K562 (cell line): ENCODE measurements around the gene GPR55. TPM values are rescaled to one million over a fixed set of nuclear protein-coding genes. Genes with fewer than 3 reads are reported as not detected.

Experiments
- ATAC-seq: fragments of 200-7000 bp; cut with Tn5 transposase; 3 replicates; pipeline ENCODE4 v1.9.1; 2020; ENCODE audit warnings: moderate library complexity
- BruUV-seq: library from RNA; stranded (reverse); fragments of 400-500 nt; replicated peaks from 2 replicates; lab custom pipeline; 2021; lab: Mats Ljungman, UMichigan
- CTCF ChIA-PET: fragments of 300-600 bp; formaldehyde crosslinking; extraction: SDS; loops from one replicate; lab custom pipeline; 2021; ENCODE audit warnings: low intra/inter-chr PET ratio; lab: Yijun Ruan, JAX
- POLR2A ChIA-PET: fragments of 300-600, 350-650 bp; sonication (Branson Sonifier 250); formaldehyde crosslinking; extraction: SDS; loops from one replicate; lab custom pipeline; 2021; ENCODE audit warnings: antibody characterized with exemption, inconsistent platforms; lab: Yijun Ruan, JAX
- DNase-seq, 4 experiments: peaks; one replicate each; pipeline versions ENCODE4 v3.0.0 to v3.0.0-alpha.2; 2011 to 2018; ENCODE audit warnings: low spot score in 3 of 4, mixed read lengths in 3 of 4; ENCODE audit errors: extremely low read depth in 1 of 4
- FAIRE-seq: peaks from 2 replicates; lab custom pipeline; 2011; peaks lifted over from hg19 to GRCh38; lab: Jason Lieb, UNC
- H2AFZ ChIP-seq: 2 replicates; pipeline ENCODE4 v1.6.0; 2011; ENCODE audit warnings: low read depth, low read length, control low read depth, inconsistent platforms
- H3K27ac ChIP-seq: fragments of 200-600 bp; 3 replicates; pipeline ENCODE4 v1.8.0; 2011; ENCODE audit warnings: low read depth, mild to moderate bottlenecking, control low read depth, inconsistent platforms, low read length, moderate library complexity, mixed read lengths; ENCODE audit errors: extremely low read depth
- H3K27me3 ChIP-seq, 2 experiments: fragments of 300-600 bp in 1 of 2; 2 replicates in 1 of 2; 3 replicates in 1 of 2; pipeline versions ENCODE4 v1.6.0 to v1.8.0; 2011; ENCODE audit warnings: inconsistent platforms in 2 of 2, low read length in 2 of 2, mild to moderate bottlenecking in 1 of 2, mixed read lengths in 1 of 2, moderate library complexity in 1 of 2; ENCODE audit not compliant: control insufficient read depth in 2 of 2, insufficient read depth in 2 of 2
- H3K36me3 ChIP-seq: fragments of 300-600 bp; 3 replicates; pipeline ENCODE4 v1.8.0; 2011; ENCODE audit warnings: mild to moderate bottlenecking, low read length, inconsistent platforms; ENCODE audit not compliant: control insufficient read depth, insufficient read depth
- H3K4me1 ChIP-seq, 2 experiments: fragments of 200-600 bp in 1 of 2; replicated peaks in 1 of 2; 2 replicates in 1 of 2; 3 replicates in 1 of 2; pipeline versions ENCODE4 v1.5.1 to v1.8.0; 2011; ENCODE audit warnings: inconsistent platforms in 2 of 2, low read length in 2 of 2, mild to moderate bottlenecking in 1 of 2, mixed read lengths in 1 of 2, moderate library complexity in 1 of 2; ENCODE audit not compliant: control insufficient read depth in 2 of 2, insufficient read depth in 2 of 2
- H3K4me2 ChIP-seq: 2 replicates; pipeline ENCODE4 v1.6.1; 2011; ENCODE audit warnings: low read length, control low read depth, inconsistent platforms, mixed read lengths; ENCODE audit not compliant: insufficient read depth
- H3K4me3 ChIP-seq: fragments of 200-600 bp; sonication (generic), shearing (Covaris generic); 2 replicates; pipeline ENCODE4 v1.5.1; 2016; ENCODE audit warnings: control low read depth, inconsistent platforms
- H3K79me2 ChIP-seq: fragments of 200-600 bp; 3 replicates; pipeline ENCODE4 v1.8.0; 2011; ENCODE audit warnings: low read length, inconsistent platforms; ENCODE audit not compliant: control insufficient read depth, insufficient read depth
- H3K9ac ChIP-seq, 2 experiments: 2 replicates each; pipeline versions ENCODE4 v1.6.0 to v1.6.1; 2011; ENCODE audit warnings: low read depth in 2 of 2, low read length in 2 of 2, control low read depth in 1 of 2, inconsistent platforms in 1 of 2, mild to moderate bottlenecking in 1 of 2, mixed read lengths in 1 of 2; ENCODE audit not compliant: insufficient read depth in 1 of 2
- H3K9me1 ChIP-seq: one replicate; pipeline ENCODE4 v1.6.0; 2011; ENCODE audit warnings: inconsistent platforms, mild to moderate bottlenecking, low read length, moderate library complexity; ENCODE audit not compliant: control insufficient read depth, insufficient read depth
- H3K9me3 ChIP-seq: replicated peaks from 2 replicates; pipeline ENCODE4 v1.5.1; 2011; ENCODE audit warnings: low read depth, low read length, inconsistent platforms; ENCODE audit not compliant: control insufficient read depth, insufficient read depth
- H4K20me1 ChIP-seq: replicated peaks from 2 replicates; pipeline ENCODE4 v1.6.1; 2011; ENCODE audit warnings: low read length, inconsistent platforms, mixed read lengths; ENCODE audit not compliant: control insufficient read depth, insufficient read depth
- CSDE1 ChIP-seq, 2 experiments: fragments of 450-650 bp; IDR thresholded peaks; 2 replicates each; pipeline ENCODE4 v1.6.1; 2016; ENCODE audit warnings: mild to moderate bottlenecking in 1 of 2
- MYNN ChIP-seq, 2 experiments: sonication (generic); formaldehyde crosslinking in 1 of 2; IDR thresholded peaks; 2 replicates each; pipeline versions ENCODE4 v1.5.0 to v1.6.1; 2016 to 2020; ENCODE audit warnings: antibody characterized with exemption in 1 of 2, missing genetic modification reagents in 1 of 2
- RFX1 ChIP-seq: fragments of 450-650 bp; IDR thresholded peaks from 2 replicates; pipeline ENCODE4 v1.6.1; 2016; ENCODE audit warnings: mild to moderate bottlenecking, moderate library complexity
- STAT5B ChIP-seq: fragments of 250-450 bp; sonication (Bioruptor Pico); IDR thresholded peaks from 2 replicates; pipeline ENCODE4 v1.8.0; 2021; ENCODE audit warnings: mild to moderate bottlenecking, inconsistent platforms
- TEAD4 ChIP-seq, 2 experiments: sonication (generic) in 1 of 2; formaldehyde crosslinking in 1 of 2; IDR thresholded peaks; 2 replicates each; pipeline versions ENCODE4 v1.6.1 to v1.8.0; 2012 to 2022; ENCODE audit warnings: borderline replicate concordance in 1 of 2, inconsistent platforms in 1 of 2, low read length in 1 of 2, mild to moderate bottlenecking in 1 of 2, missing genetic modification reagents in 1 of 2
- XRCC5 ChIP-seq: fragments of 200-400 bp; formaldehyde crosslinking; IDR thresholded peaks from 2 replicates; pipeline ENCODE4 v1.6.1; 2017; ENCODE audit warnings: low read depth, mild to moderate bottlenecking, low read length
- WGBS: fragments of 100-300 bp; shearing (Covaris generic); methylation state at CpG from one replicate; pipeline ENCODE4 v1.1.6; 2016; ENCODE audit warnings: low coverage, mixed read lengths; ENCODE audit not compliant: insufficient coverage; ENCODE audit errors: missing lambda C conversion rate; 5-methylcytosine and 5-hydroxymethylcytosine counted together
- in situ Hi-C: fragments of 300-500 bp; cut with MboI; formaldehyde crosslinking; loops from 4 replicates; pipeline ENCODE4 v1.15.0; 2018; ENCODE audit warnings: inconsistent platforms, mixed read lengths
- intact Hi-C: fragments of 100-400 bp; cut with micrococcal nuclease; formaldehyde crosslinking; loops from 2 replicates; pipeline ENCODE4 v1.14.2; 2022
- polyA plus RNA-seq, 8 experiments: library from polyadenylated mRNA; depleted of rRNA in 4 of 8; stranded (reverse) in 5 of 8; unstranded in 3 of 8; fragments of >200 nt; fragmentation: Nextera tagmentation in 2 of 8; fragmentation: Illumina TruSeq in 1 of 8; extraction: Ambion mirVana in 2 of 8; extraction: Trizol in 1 of 8; gene quantifications; 2 replicates each; pipeline versions ENCODE4 v1.2.1 to v1.2.3, GENCODE V29; 2011 to 2014; ENCODE audit warnings: inconsistent platforms in 1 of 8, missing spikeins in 1 of 8
- total RNA-seq, 7 experiments: library from RNA; depleted of rRNA in 6 of 7; stranded (reverse); fragments of >200 nt in 6 of 7; fragmentation: Illumina TruSeq in 2 of 7; extraction: Trizol in 2 of 7; gene quantifications; 2 replicates each; pipeline versions ENCODE4 v1.2.1 to v1.2.3, GENCODE V29; 2011 to 2021; ENCODE audit warnings: low replicate concordance in 1 of 7

The GPR55 gene
- total and polyA plus RNA-seq, 9 of the 15 experiments (the other 6 are each of a cell fraction or from before 2014, with no cell fraction given), result 0.11 to 0.49 (median 0.27) TPM

DNA sequence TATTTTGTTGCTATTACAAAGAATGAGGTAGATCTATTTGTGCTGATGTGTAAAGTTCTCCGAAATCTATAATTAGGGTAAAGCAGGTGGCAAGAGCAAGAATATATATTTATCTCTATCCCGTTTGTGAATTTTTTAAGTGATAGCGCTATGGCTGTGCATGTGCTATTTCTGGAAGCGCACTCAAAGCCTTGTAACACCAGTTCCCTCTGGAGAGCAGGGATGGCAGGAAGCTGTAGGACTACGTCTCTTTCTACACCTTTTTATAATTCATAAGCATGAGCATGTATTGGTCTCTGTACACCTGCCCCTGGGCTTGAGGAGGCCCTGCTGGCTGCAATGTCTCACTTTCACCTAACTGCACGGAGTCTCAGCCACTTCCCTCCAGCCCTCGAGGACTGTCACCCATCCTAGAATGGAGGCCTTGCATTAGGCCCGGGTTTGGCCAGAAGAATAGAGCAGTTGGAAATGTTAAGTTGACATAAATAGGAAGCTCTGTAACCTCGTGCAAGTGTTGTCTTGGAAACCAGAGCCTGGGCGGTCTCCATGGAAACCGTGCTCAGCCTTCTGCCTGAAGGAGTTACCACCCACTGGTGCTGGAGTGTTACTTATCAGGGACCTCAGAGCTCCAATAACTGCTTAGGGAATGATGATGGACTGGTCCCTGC is 39.4 kb downstream of the GPR55 start:
- FAIRE-seq (peak; percentile 74), DNase-seq (peak in 2 of 4 experiments; percentile 39 to 46), ATAC-seq (peak; percentile 73)
- no TSS peak for BruUV-seq
- Histone ChIP-seq H3K4me3 (no peak overlapping the region), H3K27ac (no peak overlapping the region), H3K27me3 (peaks cover 0 to 17% of the 10 kb centered on the region in 2 experiments; a peak in 2 of 5 replicates), H3K79me2 (no peaks in the 10 kb centered on the region), H3K9ac (no peak overlapping the region), H3K9me3 (no peaks in the 10 kb centered on the region), H3K4me2 (no peak overlapping the region), H3K36me3 (no peaks in the 10 kb centered on the region), H3K9me1 (no peaks in the 10 kb centered on the region), H3K4me1 (peaks cover 2 to 4% of the 10 kb centered on the region in 2 experiments; a peak in 4 of 5 replicates), H4K20me1 (no peaks in the 10 kb centered on the region), H2AFZ (no peak overlapping the region)
- WGBS, result 31% methylated on average over 11 of the region's 11 CpGs
- intact Hi-C loops, result no loop called here
- POLR2A ChIA-PET, result no interaction called here
- CTCF ChIA-PET, result no interaction called here
- TF ChIP-seq TEAD4 (IDR thresholded peaks at IDR 0.05; ENCODE audit: low read length) (no peak), TEAD4 (CRISPR knock-in tag; IDR thresholded peaks at IDR 0.05; ENCODE audit: borderline replicate concordance) (no peak), XRCC5 (no peak), CSDE1 (IDR thresholded peaks at IDR 0.05) (peak in 1 of 2 experiments; percentile 20; a peak in 1 of 4 replicates), RFX1 (peak; percentile 90), MYNN (IDR thresholded peaks at IDR 0.05) (peak; percentile 96), MYNN (CRISPR knock-in tag; IDR thresholded peaks at IDR 0.05) (no peak), STAT5B (no peak)
- in situ Hi-C loops, result no loop called here
